GM12891 (cell line): Measurements from ENCODE around the gene C12orf43.

ENCODE experiments used
- POLR2A ChIP-seq: IDR thresholded peaks from 2 replicates; pipeline ENCODE4 v1.6.1; 2011; ENCODE audit warnings: low read depth, low read length, control low read depth
- POLR2AphosphoS5 ChIP-seq: IDR thresholded peaks from 2 replicates; pipeline ENCODE4 v1.6.1; 2011; ENCODE audit warnings: low read depth, low read length, control low read depth
- POU2F2 ChIP-seq: IDR thresholded peaks from 2 replicates; pipeline ENCODE4 v1.6.1; 2011; ENCODE audit warnings: low read depth, mild to moderate bottlenecking, control low read depth, low read length, moderate library complexity
- SPI1 ChIP-seq: IDR thresholded peaks from 2 replicates; pipeline ENCODE4 v1.6.1; 2011; ENCODE audit warnings: low read depth, low read length, control low read depth
- TAF1 ChIP-seq: IDR thresholded peaks from 2 replicates; pipeline ENCODE4 v1.6.1; 2011; ENCODE audit warnings: low read depth, low read length, control low read depth

GRCh38 chr12:120993496-120993895 is 22.8 kb downstream of the C12orf43 start:
- no peak for TF ChIP-seq POLR2A
- TF ChIP-seq SPI1 = no peak
- TF ChIP-seq TAF1 = no peak
- no peak for TF ChIP-seq POLR2AphosphoS5
- TF ChIP-seq POU2F2 = no peak
